Measurements from ENCODE around the gene UQCR11.

GRCh38 chr19:1580382-1580781, 24.9 kb downstream of the UQCR11 start:
- no peak for TF ChIP-seq GATA2 (IDR thresholded peaks at IDR 0.05; ENCODE audit: low read depth, low read length)
- TF ChIP-seq GATA3 (IDR thresholded peaks at IDR 0.05; ENCODE audit: low read depth, low read length): no peak
